Measurements from ENCODE around the gene TTC13.

The TTC13 gene

GRCh38 chr1:230868736-230869385 lies 109.8 kb downstream of the TTC13 start:
- no peaks in the 10 kb centered on the region for H3K27me3 ChIP-seq (replicated peaks)
- TF ChIP-seq, protein P1, sequence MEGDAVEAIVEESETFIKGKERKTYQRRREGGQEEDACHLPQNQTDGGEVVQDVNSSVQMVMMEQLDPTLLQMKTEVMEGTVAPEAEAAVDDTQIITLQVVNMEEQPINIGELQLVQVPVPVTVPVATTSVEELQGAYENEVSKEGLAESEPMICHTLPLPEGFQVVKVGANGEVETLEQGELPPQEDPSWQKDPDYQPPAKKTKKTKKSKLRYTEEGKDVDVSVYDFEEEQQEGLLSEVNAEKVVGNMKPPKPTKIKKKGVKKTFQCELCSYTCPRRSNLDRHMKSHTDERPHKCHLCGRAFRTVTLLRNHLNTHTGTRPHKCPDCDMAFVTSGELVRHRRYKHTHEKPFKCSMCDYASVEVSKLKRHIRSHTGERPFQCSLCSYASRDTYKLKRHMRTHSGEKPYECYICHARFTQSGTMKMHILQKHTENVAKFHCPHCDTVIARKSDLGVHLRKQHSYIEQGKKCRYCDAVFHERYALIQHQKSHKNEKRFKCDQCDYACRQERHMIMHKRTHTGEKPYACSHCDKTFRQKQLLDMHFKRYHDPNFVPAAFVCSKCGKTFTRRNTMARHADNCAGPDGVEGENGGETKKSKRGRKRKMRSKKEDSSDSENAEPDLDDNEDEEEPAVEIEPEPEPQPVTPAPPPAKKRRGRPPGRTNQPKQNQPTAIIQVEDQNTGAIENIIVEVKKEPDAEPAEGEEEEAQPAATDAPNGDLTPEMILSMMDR (IDR thresholded peaks at IDR 0.05; ENCODE audit: low read depth, low read length, missing control alignments), result no peak
- no peak for DNase-seq
- H3K36me3 ChIP-seq (replicated peaks), result peaks cover 2% of the 10 kb centered on the region
- in situ Hi-C loops (cut with HindIII; ENCODE audit: low pct_ligation_motif_present, low sequenced_read_pairs), result no loop called here
- peak overlapping the region; percentile 82 for H3K27ac ChIP-seq
- peak overlapping the region; percentile 76 for H3K4me3 ChIP-seq (ENCODE audit: low read depth, low read length)

GRCh38 chr1:230867903-230868735 lies 110.5 kb downstream of the TTC13 start, which contains the start of gene C1orf198:
Gene C1orf198 (minus strand): TSS chr1:230868521. CDS start chr1:230868512, 9 bp downstream.
- Histone ChIP-seq H3K4me3 (ENCODE audit: low read depth, low read length) (peak within 1 kb of the TSS; percentile 76), H3K27ac (peak within 1 kb of the TSS; percentile 87), H3K36me3 (replicated peaks) (peaks cover 2% of the 10 kb centered on the region), H3K27me3 (replicated peaks) (no peaks in the 10 kb centered on the region)
- in situ Hi-C loops (cut with HindIII; ENCODE audit: low pct_ligation_motif_present, low sequenced_read_pairs), result no loop called here
- TF ChIP-seq, protein P1 (IDR thresholded peaks at IDR 0.05; ENCODE audit: low read depth, low read length, missing control alignments), result no peak
- DNase-seq, result no peak

GRCh38 chr1:230867101-230867902 lies 111.4 kb downstream of the TTC13 start:
- TF ChIP-seq, protein P1 (IDR thresholded peaks at IDR 0.05; ENCODE audit: low read depth, low read length, missing control alignments), result no peak
- DNase-seq, result no peak
- Histone ChIP-seq H3K4me3 (ENCODE audit: low read depth, low read length) (peak overlapping the region; percentile 76), H3K27me3 (replicated peaks) (no peaks in the 10 kb centered on the region), H3K27ac (peak overlapping the region; percentile 87), H3K36me3 (replicated peaks) (peaks cover 2% of the 10 kb centered on the region)
- in situ Hi-C loops (cut with HindIII; ENCODE audit: low pct_ligation_motif_present, low sequenced_read_pairs), result no loop called here

DNA sequence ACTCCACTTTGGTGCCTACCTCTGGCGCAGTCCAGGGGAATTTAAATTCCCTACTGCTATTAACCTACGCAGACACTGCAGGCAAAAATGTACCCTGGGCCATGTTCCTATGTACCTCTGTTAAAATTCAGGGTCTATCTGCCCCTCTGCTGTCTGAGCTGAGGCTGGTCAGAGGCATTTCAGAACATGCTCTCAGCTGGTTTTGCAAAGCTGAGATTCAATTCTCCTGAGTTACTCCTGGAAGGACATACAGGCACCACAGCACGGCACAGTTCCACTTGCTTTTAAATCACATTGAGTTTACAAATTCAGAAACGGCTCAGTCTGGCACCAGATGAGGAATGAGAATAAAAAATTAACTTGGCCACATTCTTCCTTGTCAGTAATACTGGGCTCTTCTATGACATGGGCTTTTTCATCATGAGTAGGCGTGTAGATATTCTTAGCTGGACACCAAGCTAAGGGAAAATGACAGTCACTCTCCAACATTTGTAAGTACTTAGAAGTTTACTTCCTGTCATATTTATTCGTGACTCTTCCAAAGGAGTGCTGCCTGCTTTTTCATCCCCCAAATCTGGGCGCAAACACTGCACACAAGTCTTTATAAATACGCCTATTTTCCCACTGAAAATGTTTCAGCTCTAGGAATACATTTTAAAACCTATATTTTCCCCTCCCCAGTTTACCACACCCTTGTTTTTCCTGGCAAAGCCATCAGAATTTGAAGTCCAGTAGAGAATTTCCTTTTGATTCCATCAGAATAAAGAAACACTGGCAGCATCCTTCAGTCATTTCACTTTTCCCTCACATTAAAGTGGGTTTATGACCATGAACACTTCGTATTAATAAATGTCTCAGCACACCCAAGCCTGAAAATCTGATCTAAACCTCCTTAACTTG lies 112.2 kb downstream of the TTC13 start:
- H3K4me3 ChIP-seq (ENCODE audit: low read depth, low read length), result peak overlapping the region; percentile 76
- TF ChIP-seq, protein P1 (IDR thresholded peaks at IDR 0.05; ENCODE audit: low read depth, low read length, missing control alignments), result no peak
- no peak for DNase-seq

More for the DNA sequence above, 112.2 kb downstream of the TTC13 start:
- Histone ChIP-seq H3K36me3 (replicated peaks) (peaks cover 2% of the 10 kb centered on the region), H3K27ac (peak overlapping the region; percentile 87), H3K27me3 (replicated peaks) (no peaks in the 10 kb centered on the region)
- in situ Hi-C loops (cut with HindIII; ENCODE audit: low pct_ligation_motif_present, low sequenced_read_pairs), result no loop called here

Data from brain microvascular endothelial cell (primary cell).